Nephron progenitor cell (in vitro differentiated cells): ENCODE measurements around the gene RFX8.

Experiments used
- DNase-seq: peaks from one replicate; pipeline ENCODE4 v3.0.0; 2021
- H3K27ac Mint-ChIP-seq: 2 replicates; pipeline ENCODE4 v1.8.0; 2021; ENCODE audit warnings: mild to moderate bottlenecking, moderate library complexity, mixed read lengths
- H3K27me3 Mint-ChIP-seq: 2 replicates; pipeline ENCODE4 v1.8.0; 2021; ENCODE audit warnings: mild to moderate bottlenecking, low read depth, mixed read lengths; ENCODE audit not compliant: poor library complexity
- H3K36me3 Mint-ChIP-seq: 2 replicates; pipeline ENCODE4 v1.8.0; 2021; ENCODE audit warnings: low read depth, mixed read lengths
- H3K4me1 Mint-ChIP-seq: 2 replicates; pipeline ENCODE4 v1.8.0; 2021; ENCODE audit warnings: mixed read lengths
- H3K4me3 Mint-ChIP-seq: 2 replicates; pipeline ENCODE4 v1.8.0; 2021; ENCODE audit warnings: mild to moderate bottlenecking, moderate library complexity, mixed read lengths
- H3K9me3 Mint-ChIP-seq: 2 replicates; pipeline ENCODE4 v1.8.0; 2021; ENCODE audit warnings: mild to moderate bottlenecking, moderate library complexity, mixed read lengths
- TF ChIP-seq, protein P1 (sequence below): fragments of 200-600 bp; sonication (generic); IDR thresholded peaks from 2 replicates; pipeline ENCODE4 v1.5.0; 2021; ENCODE audit warnings: antibody characterized with exemption

Gene RFX8

DNA sequence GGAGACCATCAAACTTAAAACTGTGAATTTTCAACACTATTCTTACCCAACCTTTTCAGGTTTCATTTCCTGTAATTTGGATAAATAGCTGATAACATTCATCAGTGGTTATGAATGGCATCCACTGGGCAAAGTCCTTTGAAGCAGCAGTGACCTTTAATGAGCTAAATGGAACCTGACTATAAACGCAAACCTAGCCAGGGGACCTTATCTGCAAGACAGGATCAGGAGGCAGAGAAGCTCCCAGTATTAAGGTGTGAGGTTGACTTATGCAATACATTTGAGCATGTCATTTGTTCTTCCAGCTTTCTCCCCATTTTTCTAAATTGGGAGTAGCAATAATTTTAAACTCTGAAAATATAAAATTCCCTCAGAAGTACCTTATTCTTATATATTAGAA is 126.0 kb downstream of the RFX8 start:
- Mint-ChIP-seq H3K4me3 (no peak overlapping the region), H3K4me1 (no peaks in the 10 kb centered on the region), H3K36me3 (no peaks in the 10 kb centered on the region), H3K27me3 (peaks cover 4% of the 10 kb centered on the region), H3K27ac (no peak overlapping the region), H3K9me3 (no peaks in the 10 kb centered on the region)
- TF ChIP-seq, protein P1, sequence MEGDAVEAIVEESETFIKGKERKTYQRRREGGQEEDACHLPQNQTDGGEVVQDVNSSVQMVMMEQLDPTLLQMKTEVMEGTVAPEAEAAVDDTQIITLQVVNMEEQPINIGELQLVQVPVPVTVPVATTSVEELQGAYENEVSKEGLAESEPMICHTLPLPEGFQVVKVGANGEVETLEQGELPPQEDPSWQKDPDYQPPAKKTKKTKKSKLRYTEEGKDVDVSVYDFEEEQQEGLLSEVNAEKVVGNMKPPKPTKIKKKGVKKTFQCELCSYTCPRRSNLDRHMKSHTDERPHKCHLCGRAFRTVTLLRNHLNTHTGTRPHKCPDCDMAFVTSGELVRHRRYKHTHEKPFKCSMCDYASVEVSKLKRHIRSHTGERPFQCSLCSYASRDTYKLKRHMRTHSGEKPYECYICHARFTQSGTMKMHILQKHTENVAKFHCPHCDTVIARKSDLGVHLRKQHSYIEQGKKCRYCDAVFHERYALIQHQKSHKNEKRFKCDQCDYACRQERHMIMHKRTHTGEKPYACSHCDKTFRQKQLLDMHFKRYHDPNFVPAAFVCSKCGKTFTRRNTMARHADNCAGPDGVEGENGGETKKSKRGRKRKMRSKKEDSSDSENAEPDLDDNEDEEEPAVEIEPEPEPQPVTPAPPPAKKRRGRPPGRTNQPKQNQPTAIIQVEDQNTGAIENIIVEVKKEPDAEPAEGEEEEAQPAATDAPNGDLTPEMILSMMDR = no peak
- DNase-seq = no peak
